BJ (cell line): ENCODE data around the gene KAZALD1. TPM values are rescaled to one million over a fixed set of nuclear protein-coding genes. Genes with fewer than 3 reads are reported as not detected.

ENCODE experiments used
- CTCF ChIA-PET: fragments of 350-600 bp; formaldehyde crosslinking; extraction: SDS; loops from one replicate; lab custom pipeline; 2021; ENCODE audit warnings: antibody characterized with exemption, inconsistent platforms; lab: Yijun Ruan, JAX
- POLR2A ChIA-PET: fragments of 300-600 bp; sonication (Branson Sonifier 250); formaldehyde crosslinking; extraction: SDS; loops from one replicate; lab custom pipeline; 2021; ENCODE audit warnings: antibody characterized with exemption; lab: Charles Lee
- DNase-seq: peaks from one replicate; pipeline ENCODE4 v3.0.0-alpha.2; 2011; ENCODE audit warnings: low read depth
- H3K27me3 ChIP-seq: 2 replicates; pipeline ENCODE4 v1.6.0; 2011; ENCODE audit warnings: low read length; ENCODE audit not compliant: control insufficient read depth, insufficient read depth
- H3K36me3 ChIP-seq: 2 replicates; pipeline ENCODE4 v1.5.1; 2011; ENCODE audit warnings: low read length; ENCODE audit not compliant: control insufficient read depth, insufficient read depth
- H3K4me3 ChIP-seq: 2 replicates; pipeline ENCODE4 v1.5.1; 2011; ENCODE audit warnings: low read depth, mild to moderate bottlenecking, control low read depth, low read length
- CTCF ChIP-seq: IDR thresholded peaks from 2 replicates; pipeline ENCODE4 v1.5.1; 2011; ENCODE audit warnings: low read depth, mild to moderate bottlenecking, control low read depth, inconsistent platforms, low read length, moderate library complexity; ENCODE audit not compliant: insufficient read depth
- polyA plus RNA-seq: library from polyadenylated mRNA; depleted of rRNA; stranded (reverse); fragments of >200 nt; gene quantifications from 2 replicates; pipeline ENCODE4 v1.2.3, GENCODE V29; 2011

The KAZALD1 gene
- polyA plus RNA-seq, 1 experiment: 32.4 TPM

DNA sequence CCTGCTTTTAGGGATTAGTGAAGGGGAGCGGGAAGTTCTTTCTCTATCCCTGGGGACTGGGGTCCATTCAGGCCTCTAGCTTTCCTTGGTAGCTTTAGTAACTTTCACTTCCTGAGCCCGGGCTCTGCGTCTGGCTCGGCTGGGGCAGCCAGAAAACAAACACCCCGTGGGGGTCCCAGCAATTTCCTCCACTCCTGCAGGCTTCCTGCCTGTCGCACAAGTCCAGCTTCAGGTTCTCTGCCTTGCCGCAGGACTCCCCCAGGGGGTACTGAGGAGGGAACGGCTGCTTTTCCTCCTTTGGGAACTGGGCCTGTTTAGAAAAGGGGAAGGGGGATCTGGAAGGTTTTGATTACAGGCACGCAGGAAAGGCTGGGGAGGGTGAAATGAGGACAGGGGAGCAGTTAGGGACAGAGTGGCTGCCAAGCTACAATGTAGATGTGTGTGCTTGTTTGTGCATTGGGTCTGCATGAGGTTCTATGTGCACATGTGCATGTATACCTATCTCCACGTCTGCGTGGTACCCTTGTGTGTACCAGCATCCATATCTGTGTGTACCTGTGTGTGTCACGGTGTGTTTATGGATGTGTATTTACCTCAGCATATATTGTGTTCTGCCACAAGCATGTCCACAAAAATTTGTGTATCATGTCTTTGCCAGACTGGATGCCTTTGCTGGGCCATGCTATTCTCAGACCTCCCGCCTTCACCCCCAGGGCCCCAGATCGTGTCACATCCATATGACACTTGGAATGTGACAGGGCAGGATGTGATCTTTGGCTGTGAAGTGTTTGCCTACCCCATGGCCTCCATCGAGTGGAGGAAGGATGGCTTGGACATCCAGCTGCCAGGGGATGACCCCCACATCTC, 2.0 kb downstream of the KAZALD1 start:
- POLR2A ChIA-PET: no interaction called here
- H3K36me3 ChIP-seq: no peaks in the 10 kb centered on the region
- CTCF ChIA-PET: interaction anchor here (0.6 to 26.2 kb wide), 6 partner anchors 17 to 79 kb away, joined by 3 to 676 read pairs (median 24); partner anchors contain the start of genes PDZD7 and SFXN3
- no peaks in the 10 kb centered on the region for H3K27me3 ChIP-seq
- no peak for DNase-seq
- H3K4me3 ChIP-seq: no peak overlapping the region
- TF ChIP-seq CTCF: no peak

DNA sequence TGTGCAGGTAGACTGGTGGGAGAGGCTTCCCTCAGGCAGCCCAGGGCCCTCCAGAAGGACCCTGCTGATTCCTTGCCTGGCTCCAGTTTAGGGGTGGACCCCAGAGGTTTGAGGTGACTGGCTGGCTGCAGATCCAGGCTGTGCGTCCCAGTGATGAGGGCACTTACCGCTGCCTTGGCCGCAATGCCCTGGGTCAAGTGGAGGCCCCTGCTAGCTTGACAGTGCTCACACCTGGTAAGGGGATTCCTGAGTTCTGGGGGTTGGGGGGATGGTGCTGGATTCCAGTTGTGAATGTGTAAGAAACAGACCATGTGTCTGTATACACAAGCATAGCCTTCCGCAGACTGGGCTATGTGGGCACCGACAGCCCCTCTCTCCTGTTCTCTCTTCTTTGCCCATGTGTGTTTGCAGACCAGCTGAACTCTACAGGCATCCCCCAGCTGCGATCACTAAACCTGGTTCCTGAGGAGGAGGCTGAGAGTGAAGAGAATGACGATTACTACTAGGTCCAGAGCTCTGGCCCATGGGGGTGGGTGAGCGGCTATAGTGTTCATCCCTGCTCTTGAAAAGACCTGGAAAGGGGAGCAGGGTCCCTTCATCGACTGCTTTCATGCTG, 2.7 kb downstream of the KAZALD1 start:
- Histone ChIP-seq H3K36me3 (no peaks in the 10 kb centered on the region), H3K4me3 (no peak overlapping the region), H3K27me3 (no peaks in the 10 kb centered on the region)
- no peak for DNase-seq
- POLR2A ChIA-PET: no interaction called here
- no peak for TF ChIP-seq CTCF
- CTCF ChIA-PET: interaction anchor here (0.6 to 26.2 kb wide), 5 partner anchors 18 to 128 kb away, joined by 5 to 676 read pairs (median 29); partner anchors contain the start of genes PDZD7 and SFXN3

GRCh38 chr10:101065481-101066145, 3.8 kb downstream of the KAZALD1 start:
- Histone ChIP-seq H3K36me3 (no peaks in the 10 kb centered on the region), H3K4me3 (peak overlapping the region; percentile 50), H3K27me3 (no peaks in the 10 kb centered on the region)
- no peak for DNase-seq
- ChIA-PET POLR2A (interaction anchor here (0.7 kb wide), 1 partner anchor 23 kb away, joined by 4 read pairs; no protein-coding TSS in a partner anchor), CTCF (interaction anchor here (0.6 to 26.2 kb wide), 6 partner anchors 19 to 127 kb away, joined by 5 to 676 read pairs (median 19); partner anchors contain the start of genes PDZD7 and SFXN3)
- no peak for TF ChIP-seq CTCF

DNA sequence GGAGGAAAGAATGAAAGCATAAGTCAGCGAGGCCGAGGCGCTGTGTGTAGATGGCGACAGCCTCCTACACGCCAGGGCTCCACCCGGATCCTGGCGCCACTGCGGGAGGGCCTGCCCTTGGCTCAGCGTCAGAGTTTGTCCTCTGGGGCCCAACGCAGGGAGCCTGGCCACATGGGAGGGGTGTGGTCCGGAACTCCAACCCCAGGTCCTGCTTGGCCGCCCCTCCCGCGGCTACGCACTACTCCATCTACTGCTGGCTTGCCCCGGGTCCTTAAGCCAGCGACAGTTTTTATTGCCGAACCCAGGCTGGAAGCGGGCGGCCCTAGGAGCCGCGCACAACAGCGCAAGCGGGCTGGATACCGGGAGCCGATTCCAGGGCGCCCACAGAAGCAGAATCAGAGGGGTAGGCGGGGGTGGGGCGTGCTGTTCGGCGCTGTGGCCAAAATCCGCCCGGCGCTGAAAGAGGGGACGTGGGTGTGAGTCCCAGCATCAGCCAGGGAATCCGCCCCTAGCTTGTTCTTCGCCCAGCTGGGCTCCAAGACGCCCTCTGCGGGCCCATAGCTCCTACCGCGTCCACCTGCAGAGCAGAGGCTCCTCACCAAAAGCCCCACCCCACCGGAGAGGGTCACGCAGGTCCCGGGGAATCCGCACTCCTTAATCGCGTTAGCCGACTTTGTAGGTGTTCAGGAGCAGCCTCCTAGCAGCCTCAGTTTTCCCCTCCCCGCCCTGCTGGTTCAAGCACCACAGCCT, 4.5 kb downstream of the KAZALD1 start:
- ChIA-PET CTCF (interaction anchor here (0.6 to 26.2 kb wide), 12 partner anchors 10 to 660 kb away, joined by 3 to 676 read pairs (median 6); partner anchors contain the start of genes PDZD7 and SFXN3), POLR2A (interaction anchor here (0.7 to 1.3 kb wide), 2 partner anchors 23 to 24 kb away, joined by 4 read pairs; no protein-coding TSS in a partner anchor)
- Histone ChIP-seq H3K36me3 (no peaks in the 10 kb centered on the region), H3K4me3 (peak overlapping the region; percentile 50), H3K27me3 (no peaks in the 10 kb centered on the region)
- no peak for DNase-seq
- peak; percentile 69 for TF ChIP-seq CTCF
